HK-2 (cell line): ENCODE data around the gene PAGE3.

ENCODE experiments used
- DNase-seq: peaks from one replicate; pipeline ENCODE4 v3.0.0-alpha.2; 2018; ENCODE audit not compliant: unreplicated experiment

PAGE3 gene, protein sequence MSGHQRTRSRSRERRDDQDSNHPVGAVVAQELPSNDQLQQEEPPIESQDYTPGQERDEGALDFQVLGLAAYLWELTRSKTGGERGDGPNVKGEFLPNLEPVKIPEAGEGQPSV

GRCh38 chrX:55264816-55265215 lies at the start of gene PAGE3:
Gene PAGE3 (minus strand): TSS chrX:55264916. CDS start chrX:55263903, 1,013 bp downstream.
- DNase-seq, result no peak

- DNase-seq, result no peak
These were observed 47.9 kb upstream of the PAGE3 start for GRCh38 chrX:55312655-55313054.

GRCh38 chrX:55290963-55291362 lies 26.2 kb upstream of the PAGE3 start:
- no peak for DNase-seq

GRCh38 chrX:55279832-55280231 lies 15.1 kb upstream of the PAGE3 start:
- no peak for DNase-seq

- DNase-seq, result no peak
These were observed 3.9 kb downstream of the PAGE3 start for GRCh38 chrX:55260806-55261205.

- no peak for DNase-seq
These were observed 11.2 kb downstream of the PAGE3 start for GRCh38 chrX:55253528-55253927.

- DNase-seq, result peak; percentile 37
These were observed 23.9 kb downstream of the PAGE3 start for GRCh38 chrX:55240788-55241340.

DNA sequence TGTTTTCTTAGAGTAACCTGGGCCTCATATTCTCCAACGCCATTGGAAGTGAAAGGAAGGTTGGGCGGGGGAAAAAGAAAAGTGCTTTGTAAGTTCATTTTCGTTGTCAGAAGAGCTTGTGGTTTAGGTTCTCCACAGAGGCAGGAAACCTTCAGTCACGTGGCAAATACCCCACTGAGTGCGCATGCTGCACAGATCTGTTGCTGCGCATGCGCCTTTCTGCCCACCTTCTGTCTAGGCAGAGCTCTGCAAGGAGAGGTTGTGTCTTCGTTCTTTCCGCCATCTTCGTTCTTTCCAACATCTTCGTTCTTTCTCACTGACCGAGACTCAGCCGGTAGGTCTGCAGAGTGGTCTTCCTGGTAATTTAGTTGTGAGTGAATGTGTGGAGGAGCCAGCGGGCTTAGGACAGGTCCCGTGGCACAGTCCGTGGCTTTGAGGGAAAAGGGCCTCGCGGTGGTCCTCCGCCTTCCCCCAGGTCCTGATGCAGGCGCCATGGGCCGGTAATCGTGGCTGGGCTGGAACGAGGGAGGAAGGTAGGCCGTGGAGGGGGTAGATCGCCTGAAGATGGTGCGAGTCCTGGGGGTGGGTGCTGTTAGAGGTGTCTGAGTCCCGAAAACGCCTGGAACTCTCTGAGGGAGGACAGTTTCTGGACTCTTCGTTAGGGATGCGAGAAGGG lies 44.5 kb downstream of the PAGE3 start, which contains the start of gene PAGE5:
Gene PAGE5 (plus strand): TSS at position 228 of the 676 bp plus-strand sequence. CDS start 1,037 bp downstream, outside the sequence.
- no peak for DNase-seq

GRCh38 chrX:55213381-55213780 lies 51.3 kb downstream of the PAGE3 start:
- no peak for DNase-seq

DNA sequence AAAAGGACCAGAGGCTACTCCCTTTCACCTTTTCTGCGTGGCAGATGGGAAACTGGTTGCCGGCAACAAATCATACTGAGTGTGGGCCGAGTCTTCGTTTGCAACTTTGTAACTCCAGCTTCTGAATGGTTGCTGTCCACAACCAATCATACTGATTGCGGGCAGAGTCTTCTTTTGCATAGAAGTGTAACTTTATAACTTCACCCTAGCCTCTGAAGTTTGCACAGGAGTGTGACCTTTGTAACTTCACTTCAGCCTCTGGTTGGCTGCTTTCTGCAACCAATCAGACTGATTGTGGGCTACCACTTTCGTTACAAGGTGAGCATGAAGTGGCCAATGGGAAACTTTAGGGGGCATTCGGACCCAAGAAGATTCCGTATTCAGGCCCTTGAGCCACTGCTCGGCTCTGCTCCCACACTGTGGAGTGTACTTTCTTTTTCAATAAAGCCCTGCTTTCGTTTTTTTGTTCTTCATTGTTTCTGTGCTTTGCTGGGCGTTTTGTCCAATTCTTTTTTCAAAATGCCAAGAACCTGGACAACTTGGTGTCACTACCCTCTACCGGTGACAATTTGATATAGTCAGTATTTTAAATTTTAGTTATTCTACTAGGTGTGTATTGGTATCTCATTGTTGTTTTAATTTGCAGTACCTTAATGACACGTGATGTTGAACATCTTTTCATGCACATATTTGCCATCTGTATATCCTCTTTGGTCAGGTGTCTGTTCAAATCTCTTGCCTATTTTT lies 53.6 kb downstream of the PAGE3 start:
- DNase-seq, result no peak
